ENCODE results near the gene EIF1. TPM values are rescaled to one million over a fixed set of nuclear protein-coding genes. Genes with fewer than 3 reads are reported as not detected.

EIF1 gene
- total RNA-seq, 1 experiment from 2014 or later, result 651 TPM

GRCh38 chr17:41652461-41652970 is 36.2 kb upstream of the EIF1 start:
- no peak overlapping the region for H4K5ac ChIP-seq (ENCODE audit: insufficient read length, low read depth, low read length)
- no peaks in the 10 kb centered on the region for H3K79me1 ChIP-seq (ENCODE audit: insufficient read depth, low read depth, low read length, poor library complexity, severe bottlenecking)
- no peak overlapping the region for H3K27ac ChIP-seq (ENCODE audit: insufficient read length, low read depth, low read length)
- H2BK120ac ChIP-seq (ENCODE audit: low read depth, low read length, poor library complexity, severe bottlenecking), result no peak overlapping the region
- no peak overlapping the region; the same call in 1 of the 2 replicates for H3K14ac ChIP-seq (ENCODE audit: insufficient read depth, low read length)
- H2BK12ac ChIP-seq (ENCODE audit: insufficient read length, low read depth, low read length), result no peak overlapping the region
- no peak overlapping the region for H3K9ac ChIP-seq (ENCODE audit: extremely low read depth, insufficient read length, low read length)
- H2AFZ ChIP-seq (ENCODE audit: low read length), result no peak overlapping the region
- WGBS (ENCODE audit: extremely low coverage, insufficient read length, low lambda C conversion rate), result no CpG with 5 or more reads among the region's 5 CpGs
- no peak overlapping the region for H2BK20ac ChIP-seq (ENCODE audit: low read depth, low read length, poor library complexity, severe bottlenecking)
- no peak overlapping the region for H3K18ac ChIP-seq (ENCODE audit: insufficient read length, low read depth, low read length)
- H3K23ac ChIP-seq (ENCODE audit: insufficient read length, low read depth, low read length), result no peak overlapping the region
- no peak overlapping the region for H2AK5ac ChIP-seq (ENCODE audit: insufficient read length, low read length)
- no peak overlapping the region for H3K4ac ChIP-seq (ENCODE audit: low read depth, low read length)
- Mint-ChIP-seq H3K27me3 (ENCODE audit: low read depth) (peaks cover 3% of the 10 kb centered on the region), H3K4me3 (no peak overlapping the region), H3K36me3 (ENCODE audit: insufficient read depth in 1 of 3, low read depth in 3 of 3) (no peaks in the 10 kb centered on the region; a peak in 1 of 7 replicates), H3K4me1 (peaks cover 9 to 12% of the 10 kb centered on the region in 2 experiments), H3K9me3 (no peaks in the 10 kb centered on the region), H3K27ac (no peak overlapping the region)
- no peak overlapping the region for H4K91ac ChIP-seq (ENCODE audit: insufficient read length, low read depth, low read length)
- no peaks in the 10 kb centered on the region for H4K20me1 ChIP-seq (ENCODE audit: control insufficient read depth, insufficient read depth, insufficient read length)
- H3K9me3 ChIP-seq (ENCODE audit: control insufficient read depth, low read depth, low read length), result no peaks in the 10 kb centered on the region
- no peak overlapping the region for H3K4me2 ChIP-seq (ENCODE audit: insufficient read depth, insufficient read length, low read length)
- no peak overlapping the region for H2BK5ac ChIP-seq (ENCODE audit: insufficient read length, low read length)
- no peak overlapping the region for H3T11ph ChIP-seq (ENCODE audit: low read length)
- no peaks in the 10 kb centered on the region for H3K79me2 ChIP-seq (ENCODE audit: insufficient read depth, low read length)
- peaks cover 7% of the 10 kb centered on the region for H3K23me2 ChIP-seq (ENCODE audit: insufficient read length, low read depth, low read length, poor library complexity, severe bottlenecking)
- DNase-seq, result no peak
- H4K8ac ChIP-seq (replicated peaks; ENCODE audit: insufficient read length, low read depth, low read length), result no peak overlapping the region
- no peaks in the 10 kb centered on the region for H3K27me3 ChIP-seq (ENCODE audit: insufficient read depth, low read length)
- TF ChIP-seq CTCF (conservative IDR thresholded peaks at IDR 0.05), result no peak
- no peak overlapping the region for H3K56ac ChIP-seq (ENCODE audit: insufficient read length, low read depth, low read length)
- H3K4me1 ChIP-seq (ENCODE audit: insufficient read depth, low read length), result no peaks in the 10 kb centered on the region
- no peak overlapping the region for H2BK15ac ChIP-seq (ENCODE audit: low read depth, low read length)
